Testis (tissue), 3 donors: ENCODE results near the gene ARHGAP44. TPM values are rescaled to one million over a fixed set of nuclear protein-coding genes. Genes with fewer than 3 reads are reported as not detected.

ENCODE experiments used
- DNase-seq: peaks from one replicate; pipeline ENCODE4 v3.0.0-alpha.2; 2019
- H3K27ac ChIP-seq, 2 donors: fragments of 200-600 bp; sonication (generic); one replicate each; pipeline ENCODE4 v1.5.1; 2019
- H3K27me3 ChIP-seq: fragments of 200-600 bp; sonication (generic); one replicate; pipeline ENCODE4 v1.5.1; 2019
- H3K36me3 ChIP-seq: fragments of 200-600 bp; sonication (generic); one replicate; pipeline ENCODE4 v1.5.1; 2017; ENCODE audit warnings: low read depth; ENCODE audit errors: missing control alignments
- H3K4me1 ChIP-seq: fragments of 200-600 bp; sonication (generic); one replicate; pipeline ENCODE4 v1.5.1; 2019
- H3K4me3 ChIP-seq, 2 donors: fragments of 200-600 bp; sonication (generic); one replicate each; pipeline ENCODE4 v1.5.1; 2017 to 2019
- H3K9me3 ChIP-seq: fragments of 200-600 bp; sonication (generic); one replicate; pipeline ENCODE4 v1.5.1; 2017
- CTCF ChIP-seq, 3 experiments: fragments of 450-650 bp in 2 of 3; fragments of 200-600 bp in 1 of 3; sonication (generic) in 1 of 3; IDR thresholded peaks; one replicate each; pipeline ENCODE4 v1.5.1; 2016 to 2019; ENCODE audit warnings: antibody characterized with exemption in 3 of 3, mild to moderate bottlenecking in 2 of 3, moderate library complexity in 1 of 3
- POLR2A ChIP-seq: fragments of 450-650 bp; IDR thresholded peaks from one replicate; pipeline ENCODE4 v1.6.1; 2017; ENCODE audit warnings: antibody characterized with exemption, mild to moderate bottlenecking, moderate library complexity
- WGBS, 2 donors: methylation state at CpG; one replicate each; pipeline ENCODE4 v1.1.5; 2018; 5-methylcytosine and 5-hydroxymethylcytosine counted together
- intact Hi-C: fragments of 100-400 bp; cut with DNase I; formaldehyde crosslinking; loops from one replicate; pipeline ENCODE4 v1.15.1; 2023; ENCODE audit warnings: low total_unique reads
- polyA plus RNA-seq: library from polyadenylated mRNA; stranded (reverse); fragments of 350-450 nt; fragmentation: Illumina TruSeq; extraction: RNeasy Lipid Tissue Mini Kit (QIAGEN cat#74804); gene quantifications from one replicate; pipeline ENCODE4 v1.2.3, GENCODE V29; 2014; ENCODE audit warnings: low read depth, low replicate concordance; ENCODE audit not compliant: insufficient read depth
- total RNA-seq, 2 donors: library from RNA; depleted of rRNA; stranded (reverse); fragments of >200 nt; gene quantifications; one replicate each; pipeline ENCODE4 v1.2.3, GENCODE V29; 2016

Gene ARHGAP44
- total and polyA plus RNA-seq, 3 donors from 2014 or later, result 9.3 to 11.3 (median 11.0) TPM

GRCh38 chr17:12768255-12768654 lies 21.0 kb upstream of the ARHGAP44 start:
- 74 to 78% methylated on average over 4 of the region's 4 CpGs for WGBS, 2 donors
- TF ChIP-seq CTCF (IDR thresholded peaks at IDR 0.05) (no peak), POLR2A (no peak)

GRCh38 chr17:12769981-12770380 lies 19.3 kb upstream of the ARHGAP44 start:
- DNase-seq, result no peak
- H3K4me1 ChIP-seq, result no peaks in the 10 kb centered on the region
- intact Hi-C loops, result no loop called here

More at GRCh38 chr17:12768255-12768654, 21.0 kb upstream of the ARHGAP44 start:
- no peak for DNase-seq
- no peak overlapping the region for H3K27ac ChIP-seq
- no peaks in the 10 kb centered on the region for H3K27me3 ChIP-seq
- H3K4me3 ChIP-seq, result no peak overlapping the region
- no peaks in the 10 kb centered on the region for H3K36me3 ChIP-seq
- H3K4me1 ChIP-seq, result no peaks in the 10 kb centered on the region
- no peaks in the 10 kb centered on the region for H3K9me3 ChIP-seq
- intact Hi-C loops, result no loop called here

GRCh38 chr17:12773153-12773552 lies 16.1 kb upstream of the ARHGAP44 start:
- H3K4me1 ChIP-seq, result no peaks in the 10 kb centered on the region
- H3K4me3 ChIP-seq, result no peak overlapping the region
- no peaks in the 10 kb centered on the region for H3K9me3 ChIP-seq
- H3K36me3 ChIP-seq, result no peaks in the 10 kb centered on the region
- DNase-seq, result no peak
- 81 to 84% methylated on average over 1 of the region's 1 CpG for WGBS, 2 donors
- no peak overlapping the region for H3K27ac ChIP-seq
- TF ChIP-seq POLR2A (no peak), CTCF (IDR thresholded peaks at IDR 0.05) (no peak)
- intact Hi-C loops, result no loop called here
- H3K27me3 ChIP-seq, result no peaks in the 10 kb centered on the region

More at GRCh38 chr17:12769981-12770380, 19.3 kb upstream of the ARHGAP44 start:
- no peak for TF ChIP-seq POLR2A
- TF ChIP-seq CTCF (IDR thresholded peaks at IDR 0.05), result no peak
- H3K9me3 ChIP-seq, result no peaks in the 10 kb centered on the region
- no peaks in the 10 kb centered on the region for H3K27me3 ChIP-seq
- WGBS, 2 donors, result 91 to 94% methylated on average over 6 of the region's 6 CpGs
- no peak overlapping the region for H3K27ac ChIP-seq
- no peaks in the 10 kb centered on the region for H3K36me3 ChIP-seq
- H3K4me3 ChIP-seq, result no peak overlapping the region

GRCh38 chr17:12789075-12789480 lies 220 bp upstream of the ARHGAP44 start:
- peak overlapping the region; percentile 75 to 76 for H3K4me3 ChIP-seq
- H3K27ac ChIP-seq, result peak overlapping the region in 1 of 2 donors; percentile 59
- no peaks in the 10 kb centered on the region for H3K27me3 ChIP-seq
- WGBS, 2 donors, result 0 to 1% methylated on average over 14 to 16 of the region's 16 CpGs
- intact Hi-C loops, result no loop called here
- H3K4me1 ChIP-seq, result no peaks in the 10 kb centered on the region
- no peaks in the 10 kb centered on the region for H3K36me3 ChIP-seq
- no peak for TF ChIP-seq CTCF (IDR thresholded peaks at IDR 0.05)
- TF ChIP-seq POLR2A, result no peak
- DNase-seq, result no peak
- H3K9me3 ChIP-seq, result no peaks in the 10 kb centered on the region
